Heart right ventricle (tissue), 16 donors: Measurements from ENCODE around the gene FARP1. TPM values are rescaled to one million over a fixed set of nuclear protein-coding genes. Genes with fewer than 3 reads are reported as not detected.

Experiments used
- ATAC-seq, 8 donors: fragments of 200-7000 bp; cut with Tn5 transposase; one replicate each; pipeline ENCODE4 v1.9.1; 2020; ENCODE audit warnings: mild to moderate bottlenecking in 8 of 8, moderate library complexity in 8 of 8, moderate number of reproducible peaks in 1 of 8
- DNase-seq, 2 donors: peaks; one replicate each; pipeline ENCODE4 v3.0.0-alpha.2; 2020
- H3K27ac ChIP-seq, 10 donors: fragments of 200-600 bp; sonication (generic) in 2 of 10; one replicate each; pipeline versions ENCODE4 v1.5.0 to v1.8.0; 2020 to 2022; ENCODE audit warnings: mild to moderate bottlenecking in 3 of 10
- H3K27me3 ChIP-seq, 7 donors: fragments of 200-600 bp; one replicate each; pipeline ENCODE4 v1.8.0; 2021 to 2022; ENCODE audit warnings: mild to moderate bottlenecking in 2 of 7
- H3K36me3 ChIP-seq, 9 donors: fragments of 200-600 bp; sonication (generic) in 1 of 9; one replicate each; pipeline versions ENCODE4 v1.5.0 to v1.8.0; 2020 to 2022; ENCODE audit warnings: mild to moderate bottlenecking in 2 of 9
- H3K4me1 ChIP-seq, 9 donors: fragments of 200-600 bp; sonication (generic) in 1 of 9; one replicate each; pipeline versions ENCODE4 v1.5.0 to v1.8.0; 2020 to 2022; ENCODE audit warnings: mild to moderate bottlenecking in 4 of 9
- H3K4me3 ChIP-seq, 10 donors: fragments of 200-600 bp; sonication (generic) in 2 of 10; one replicate each; pipeline versions ENCODE4 v1.5.0 to v1.8.0; 2020 to 2022; ENCODE audit warnings: mild to moderate bottlenecking in 7 of 10, moderate library complexity in 2 of 10
- H3K9me3 ChIP-seq, 11 donors: fragments of 200-600 bp in 10 of 11; sonication (generic) in 2 of 11; one replicate each; pipeline versions ENCODE4 v1.5.0 to v1.8.0; 2013 to 2022; ENCODE audit warnings: mild to moderate bottlenecking in 2 of 11, control low read depth in 1 of 11, moderate library complexity in 1 of 11
- CTCF ChIP-seq, 9 donors: fragments of 200-600 bp; sonication (generic) in 2 of 9; IDR thresholded peaks; one replicate each; pipeline versions ENCODE4 v1.5.0 to v1.8.0; 2021 to 2022; ENCODE audit warnings: antibody characterized with exemption in 9 of 9, mild to moderate bottlenecking in 5 of 9, moderate library complexity in 1 of 9
- WGBS, 2 donors: extraction: QIAGEN DNeasy Blood & Tissue Kit; methylation state at CpG; one replicate each; pipeline ENCODE4 v1.1.7; 2013; ENCODE audit warnings: inconsistent platforms in 1 of 2; 5-methylcytosine and 5-hydroxymethylcytosine counted together
- intact Hi-C, 10 donors: fragments of 100-400 bp; cut with DNase I; formaldehyde crosslinking; loops; one replicate each; pipeline versions ENCODE4 v1.11.1 to v1.14.2; 2022
- polyA plus RNA-seq, 2 donors: library from polyadenylated mRNA; stranded (reverse); fragments of 200-250 nt; gene quantifications; one replicate each; pipeline ENCODE4 v1.2.3, GENCODE V29; 2013
- total RNA-seq, 10 donors: library from RNA; stranded (reverse); fragmentation: NEBNext Ultra II Directional in 3 of 10; extraction: Animal tissue kit (Norgen Biotek cat#: 25700) in 3 of 10; gene quantifications; one replicate each; pipeline versions ENCODE4 v1.2.1 to v1.2.4, GENCODE V29; 2021 to 2023
- donor health status: Arrhythmogenic right ventricular cardiomyopathy.
- donor health status: ischemic (EF 13 %, LVEDD 7.1; RV severe dilation, severe dysfunction).
- donor health status: healthy with polysubstance abuse.
- donor health status: DM: no; HTN: yes; CAD: no.
- donor health status: DM: no; HTN: no; CAD: no.
- donor health status: ischemic (EF 25% LVEDD 6.9; RV normal size, moderate dysfunction).
- donor health status: ischemic (EF 25% LVEDD 5.7; RV mildly dilated, moderate dysfunction).
- donor health status: healthy.
- donor health status: DM: yes; HTN: yes; CAD: no.
- donor health status: Ischemic cardiomyopathy.
- donor health status: ischemic (EF 35%, LVEDD 5.7; RV mildly dilated, moderate dysfunction).
- donor health status: nonischemic (EF 11% LVEDD 7.7; RV severe dilation, severe dysfunction).
- donor health status: DM: yes; HTN: yes; CAD: no.
- donor health status: PGD.
- donor health status: ischemic (EF 29% LVEDD 5.4; RV normal size, mild dysfunction).
- donor health status: nonischemic (EF 23%, LVEDD 6.1; RV moderate dilation, normal function).

The FARP1 gene
- total and polyA plus RNA-seq, 12 donors: 6.9 to 72.9 (median 17.1) TPM

GRCh38 chr13:98123176-98123575 is 19.7 kb upstream of the FARP1 start:
- H3K36me3 ChIP-seq: no peaks in the 10 kb centered on the region
- H3K4me3 ChIP-seq: no peak overlapping the region
- DNase-seq (no peak), ATAC-seq (no peak)
- no peaks in the 10 kb centered on the region for H3K27me3 ChIP-seq
- H3K9me3 ChIP-seq: peaks cover 0 to 10% (median 0%) of the 10 kb centered on the region in 11 donors
- TF ChIP-seq CTCF (IDR thresholded peaks at IDR 0.05): no peak
- no peak overlapping the region for H3K27ac ChIP-seq
- intact Hi-C loops: no loop called here
- WGBS, 2 donors: 89 to 100% methylated on average over 1 of the region's 1 CpG
- H3K4me1 ChIP-seq: no peaks in the 10 kb centered on the region

GRCh38 chr13:98129059-98129746 is 13.7 kb upstream of the FARP1 start:
- TF ChIP-seq CTCF (IDR thresholded peaks at IDR 0.05): no peak
- H3K27me3 ChIP-seq: peaks cover 0 to 6% (median 0%) of the 10 kb centered on the region in 7 donors
- 90 to 93% methylated on average over 5 of the region's 5 CpGs for WGBS, 2 donors
- no peaks in the 10 kb centered on the region for H3K36me3 ChIP-seq
- no peaks in the 10 kb centered on the region for H3K4me1 ChIP-seq
- H3K4me3 ChIP-seq: no peak overlapping the region
- H3K27ac ChIP-seq: no peak overlapping the region
- H3K9me3 ChIP-seq: no peaks in the 10 kb centered on the region
- no peak for ATAC-seq
- intact Hi-C loops: no loop called here
- DNase-seq: no peak

- Histone ChIP-seq H3K27ac (no peak overlapping the region), H3K36me3 (no peaks in the 10 kb centered on the region), H3K4me1 (no peaks in the 10 kb centered on the region), H3K9me3 (no peaks in the 10 kb centered on the region), H3K27me3 (peaks cover 0 to 6% (median 0%) of the 10 kb centered on the region in 7 donors), H3K4me3 (no peak overlapping the region)
- intact Hi-C loops: no loop called here
- no peak for TF ChIP-seq CTCF (IDR thresholded peaks at IDR 0.05)
- 70 to 76% methylated on average over 3 of the region's 3 CpGs for WGBS, 2 donors
- ATAC-seq: no peak
- DNase-seq: no peak
Measured at GRCh38 chr13:98133946-98134345, 8.9 kb upstream of the FARP1 start.

GRCh38 chr13:98134901-98135300 is 8.0 kb upstream of the FARP1 start:
- no peak for TF ChIP-seq CTCF (IDR thresholded peaks at IDR 0.05)
- Histone ChIP-seq H3K4me3 (no peak overlapping the region), H3K27ac (no peak overlapping the region), H3K36me3 (no peaks in the 10 kb centered on the region), H3K4me1 (no peaks in the 10 kb centered on the region), H3K27me3 (peaks cover 0 to 6% (median 0%) of the 10 kb centered on the region in 7 donors), H3K9me3 (no peaks in the 10 kb centered on the region)
- intact Hi-C loops: no loop called here
- ATAC-seq: no peak
- WGBS, 2 donors: 99 to 100% methylated on average over 1 of the region's 1 CpG
- no peak for DNase-seq
